AG09309 (cell line): ENCODE data around the gene PIWIL4.

Experiments
- DNase-seq: peaks from one replicate; pipeline ENCODE4 v3.0.0-alpha.2; 2010; ENCODE audit warnings: low read depth
- H3K4me3 ChIP-seq: 2 replicates; pipeline ENCODE4 v1.5.1; 2011; ENCODE audit warnings: mild to moderate bottlenecking, low read depth, low read length, moderate library complexity; ENCODE audit not compliant: control insufficient read depth
- CTCF ChIP-seq: IDR thresholded peaks from 2 replicates; pipeline ENCODE4 v1.5.1; 2011; ENCODE audit warnings: mild to moderate bottlenecking, low read depth, low read length, inconsistent platforms; ENCODE audit not compliant: insufficient read depth, control insufficient read depth; ENCODE audit errors: missing control alignments

The PIWIL4 gene

GRCh38 chr11:94588366-94588942 lies 21.3 kb downstream of the PIWIL4 start:
- H3K4me3 ChIP-seq: no peak overlapping the region
- DNase-seq: no peak
- no peak for TF ChIP-seq CTCF

GRCh38 chr11:94590352-94591041 lies 23.3 kb downstream of the PIWIL4 start:
- TF ChIP-seq CTCF: no peak
- H3K4me3 ChIP-seq: no peak overlapping the region
- DNase-seq: no peak

DNA sequence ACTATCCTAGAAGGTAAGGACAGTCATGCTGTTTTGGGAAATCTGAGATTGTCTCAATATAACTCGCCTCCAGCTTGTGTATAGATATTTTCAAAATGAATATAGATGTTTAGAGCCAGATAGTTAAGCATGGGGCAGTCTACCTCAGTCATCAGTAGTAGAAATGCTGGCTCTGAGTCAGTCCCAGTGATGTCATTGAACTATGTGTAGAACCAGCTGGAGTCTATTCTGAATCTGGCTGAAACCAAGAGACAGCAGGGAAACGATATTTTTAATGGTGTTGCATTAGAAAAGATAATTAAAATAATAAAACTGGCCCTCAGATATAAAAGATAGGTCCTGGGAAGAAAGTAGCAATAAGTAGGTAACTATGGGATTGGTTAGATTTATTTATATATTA lies 25.9 kb downstream of the PIWIL4 start:
- no peak overlapping the region for H3K4me3 ChIP-seq
- TF ChIP-seq CTCF: no peak
- DNase-seq: no peak

- DNase-seq: no peak
- no peak for TF ChIP-seq CTCF
Measured at GRCh38 chr11:94595076-94595475, 27.9 kb downstream of the PIWIL4 start.

DNA sequence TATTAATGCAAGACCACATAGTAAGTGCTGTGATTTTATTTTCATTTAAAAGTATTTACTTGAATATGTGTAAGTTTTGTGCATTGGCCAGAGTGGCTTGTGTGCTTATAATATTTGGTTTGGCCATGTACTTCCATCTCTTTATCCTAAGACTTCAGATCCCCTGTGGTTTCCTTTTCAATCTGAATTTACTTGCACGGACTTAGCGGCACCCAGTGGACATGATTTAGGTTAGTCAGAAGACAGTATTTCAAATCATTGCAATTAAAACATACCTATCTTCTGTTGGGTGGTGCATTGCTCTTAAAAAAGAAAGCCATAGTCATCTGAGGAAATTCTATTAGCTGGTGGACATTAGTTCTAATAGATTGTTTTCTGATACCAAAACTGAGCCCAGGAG lies 30.7 kb downstream of the PIWIL4 start:
- TF ChIP-seq CTCF: no peak
- no peak overlapping the region for H3K4me3 ChIP-seq
- no peak for DNase-seq

More at GRCh38 chr11:94595076-94595475, 27.9 kb downstream of the PIWIL4 start:
- no peak overlapping the region for H3K4me3 ChIP-seq

GRCh38 chr11:94599510-94599909 lies 32.3 kb downstream of the PIWIL4 start:
- TF ChIP-seq CTCF: no peak
- no peak for DNase-seq
- no peak overlapping the region for H3K4me3 ChIP-seq
